GM19438 (cell line): ENCODE measurements around the gene TTC24.

ENCODE experiments used
- ATAC-seq: cut with Tn5 transposase; IDR thresholded peaks from one replicate; pipeline ENCODE4 v1.9.1; 2021; ENCODE audit warnings: low read depth; ENCODE audit not compliant: unreplicated experiment

The TTC24 gene

GRCh38 chr1:156553860-156554485 lies 25.6 kb upstream of the TTC24 start:
- no peak for ATAC-seq

- no peak for ATAC-seq
Measured at GRCh38 chr1:156554971-156555370, 24.6 kb upstream of the TTC24 start.

GRCh38 chr1:156555715-156556114 lies 23.8 kb upstream of the TTC24 start:
- no peak for ATAC-seq

- ATAC-seq: no peak
Measured at GRCh38 chr1:156556354-156556753, 23.2 kb upstream of the TTC24 start.

- no peak for ATAC-seq
Measured at GRCh38 chr1:156559086-156559796, 20.3 kb upstream of the TTC24 start.

- ATAC-seq: no peak
Measured at GRCh38 chr1:156559797-156560385, 19.6 kb upstream of the TTC24 start.

- no peak for ATAC-seq
Measured at GRCh38 chr1:156560585-156561163, 18.8 kb upstream of the TTC24 start.

GRCh38 chr1:156565519-156565918 lies 14.0 kb upstream of the TTC24 start:
- ATAC-seq: no peak

- no peak for ATAC-seq
Measured at GRCh38 chr1:156566436-156566835, 13.1 kb upstream of the TTC24 start.

- ATAC-seq: no peak
Measured at GRCh38 chr1:156571261-156571852, 8.2 kb upstream of the TTC24 start.

GRCh38 chr1:156571919-156572662 lies 7.4 kb upstream of the TTC24 start, which contains the start of gene IQGAP3:
TSS of gene IQGAP3 (minus strand) at chr1:156572565. CDS start at chr1:156572529, 36 bp downstream.
- ATAC-seq: peak; percentile 87

GRCh38 chr1:156572663-156573018 lies 6.9 kb upstream of the TTC24 start:
- no peak for ATAC-seq

- no peak for ATAC-seq
Measured at GRCh38 chr1:156574039-156574633, 5.4 kb upstream of the TTC24 start.

GRCh38 chr1:156577550-156577949 lies 2.0 kb upstream of the TTC24 start:
- ATAC-seq: no peak

GRCh38 chr1:156578055-156578454 lies 1.5 kb upstream of the TTC24 start:
- ATAC-seq: no peak

GRCh38 chr1:156581661-156582387 lies 2.3 kb downstream of the TTC24 start:
- ATAC-seq: no peak

GRCh38 chr1:156582388-156583017 lies 3.0 kb downstream of the TTC24 start:
- ATAC-seq: no peak

- ATAC-seq: no peak
Measured at GRCh38 chr1:156583821-156584622, 4.5 kb downstream of the TTC24 start.
